Stimulated activated CD8-positive, alpha-beta memory T cell treated with anti-CD3 and anti-CD28 coated beads, Interleukin-4, amount 100 ng/mL, for 48 hours (primary cell): ENCODE results near the gene SASH1.

Source experiments
- DNase-seq: peaks from one replicate; pipeline ENCODE4 v3.0.0-alpha.2; 2020

The SASH1 gene

DNA sequence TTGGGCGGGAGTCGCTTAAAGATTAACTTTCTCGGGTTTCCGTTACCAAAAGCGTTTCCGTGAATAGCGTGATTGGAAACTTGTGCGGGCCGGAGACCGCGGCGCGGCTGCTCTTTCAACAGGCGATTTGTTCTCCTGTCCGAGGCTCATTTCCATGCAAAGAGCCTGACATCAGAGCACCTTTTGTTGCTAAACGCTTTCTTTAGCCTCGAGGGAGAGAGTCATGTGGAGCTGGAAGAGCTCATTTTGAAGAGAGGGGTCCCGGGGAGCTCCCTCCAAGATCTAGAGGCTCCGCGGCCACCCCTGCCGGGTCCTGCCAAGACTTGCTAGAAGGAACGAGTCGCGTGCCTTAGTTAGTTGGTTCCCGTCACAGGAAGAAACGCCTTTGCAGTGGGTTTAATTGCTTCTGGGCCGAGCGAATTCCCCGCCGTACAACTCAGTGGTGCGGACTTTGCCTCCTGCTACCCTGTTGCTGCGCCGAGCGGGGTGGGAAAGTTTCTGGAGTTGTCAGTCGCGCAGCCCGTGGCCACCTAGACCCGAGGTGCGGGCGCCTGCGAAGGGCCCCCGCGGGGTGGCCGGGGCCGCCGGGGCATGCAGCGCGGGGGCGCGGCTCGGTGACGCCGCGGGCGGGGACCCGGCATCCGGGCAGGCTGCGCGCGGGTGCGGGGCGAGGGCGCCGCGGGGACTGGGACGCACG, at the start of gene SASH1:
SASH1 (plus strand) TSS at position 489 of the 697 bp plus-strand sequence. CDS start 230 bp downstream, outside the sequence.
- DNase-seq: peak; percentile 32

- DNase-seq: no peak
Measured at GRCh38 chr6:148293181-148293995, 49.2 kb upstream of the SASH1 start.

DNA sequence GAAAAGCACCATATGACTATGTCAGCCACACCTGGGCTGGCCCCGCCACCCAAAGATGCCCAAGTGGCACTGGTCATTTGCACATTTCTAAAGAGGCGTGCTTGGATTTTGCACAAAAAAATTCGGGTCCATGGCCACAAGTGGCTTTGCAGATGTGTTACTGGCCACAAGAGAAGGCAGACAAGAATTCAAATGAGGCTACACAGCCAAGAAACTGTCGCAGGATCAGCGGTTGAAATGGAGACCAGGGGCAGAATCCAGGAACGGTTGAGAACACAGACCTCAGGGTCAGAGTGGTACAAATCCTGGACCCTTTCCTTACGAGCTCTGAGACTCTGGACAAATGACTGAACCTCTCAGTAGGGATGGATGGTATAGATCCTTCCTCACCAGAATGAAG, 48.6 kb upstream of the SASH1 start:
- DNase-seq: no peak

DNA sequence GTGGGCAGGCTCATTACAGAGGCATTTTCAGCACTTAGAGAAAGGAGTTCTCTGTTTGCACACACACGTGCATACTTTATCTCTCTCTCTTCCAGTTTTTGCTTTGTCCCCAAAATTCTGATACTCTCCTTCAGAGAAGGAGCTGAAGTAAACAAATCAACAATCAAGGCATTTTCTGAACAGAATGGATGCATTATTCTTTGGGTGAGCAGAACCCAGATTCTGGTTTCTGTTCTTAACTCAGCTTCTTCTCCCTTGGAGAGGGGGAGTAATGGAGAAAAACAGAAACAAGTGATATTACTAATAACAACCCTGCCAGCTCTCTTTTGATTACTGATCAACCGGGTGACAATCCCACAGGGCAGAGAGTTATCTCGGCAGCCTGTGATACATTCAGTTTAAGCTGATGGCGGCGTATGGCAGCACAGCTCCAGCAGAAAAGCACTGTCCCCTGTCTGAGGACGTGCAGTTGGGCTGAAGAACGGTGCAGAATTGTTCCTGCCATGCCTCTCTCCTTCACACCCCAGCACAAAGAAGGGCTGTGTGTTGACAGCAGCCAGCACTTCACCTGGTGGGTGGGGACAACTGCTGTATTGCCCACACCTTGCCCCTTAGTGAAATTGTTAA, 47.3 kb upstream of the SASH1 start:
- DNase-seq: no peak

DNA sequence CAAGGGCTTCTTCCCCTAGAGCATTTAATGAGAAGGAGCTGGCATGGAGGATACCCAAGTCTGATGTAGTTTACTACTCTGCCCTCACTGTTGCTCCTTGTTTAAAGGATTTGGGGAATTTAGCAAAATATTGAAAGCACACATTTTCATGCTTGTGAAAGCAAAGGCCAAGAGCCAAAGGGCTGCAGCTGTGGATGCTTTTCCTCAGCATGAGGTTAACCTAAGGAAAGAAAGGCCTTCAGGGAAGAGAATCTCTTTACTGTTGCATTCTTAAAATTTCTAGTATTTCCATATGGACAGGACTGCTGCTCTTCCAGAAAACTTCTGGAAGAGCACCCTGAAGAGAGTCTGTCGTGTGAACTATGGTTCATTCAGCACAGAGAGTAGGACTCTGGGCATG, 45.9 kb upstream of the SASH1 start:
- no peak for DNase-seq

GRCh38 chr6:148298683-148299082, 44.0 kb upstream of the SASH1 start:
- no peak for DNase-seq

DNA sequence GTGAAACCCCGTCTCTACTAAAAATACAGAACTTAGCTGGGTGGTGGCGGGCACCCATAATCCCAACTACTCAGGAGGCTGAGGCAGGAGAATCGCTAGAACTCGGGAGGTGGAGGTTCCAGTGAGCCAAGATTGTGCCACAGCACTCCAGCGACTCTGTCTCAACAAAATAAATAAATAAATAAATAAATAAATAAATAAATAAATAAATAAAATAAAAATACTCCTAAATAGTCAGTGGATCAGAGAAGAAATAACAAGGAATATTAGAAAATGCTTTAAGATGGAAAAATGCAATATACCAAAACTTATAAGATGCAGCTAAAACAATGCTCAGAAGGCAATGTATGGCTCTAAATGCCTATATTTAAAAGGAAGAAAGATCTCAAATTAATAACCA, 39.0 kb upstream of the SASH1 start:
- no peak for DNase-seq

- DNase-seq: no peak
Measured at GRCh38 chr6:148304976-148305375, 37.7 kb upstream of the SASH1 start.

- DNase-seq: no peak
Measured at GRCh38 chr6:148306286-148306685, 36.4 kb upstream of the SASH1 start.

DNA sequence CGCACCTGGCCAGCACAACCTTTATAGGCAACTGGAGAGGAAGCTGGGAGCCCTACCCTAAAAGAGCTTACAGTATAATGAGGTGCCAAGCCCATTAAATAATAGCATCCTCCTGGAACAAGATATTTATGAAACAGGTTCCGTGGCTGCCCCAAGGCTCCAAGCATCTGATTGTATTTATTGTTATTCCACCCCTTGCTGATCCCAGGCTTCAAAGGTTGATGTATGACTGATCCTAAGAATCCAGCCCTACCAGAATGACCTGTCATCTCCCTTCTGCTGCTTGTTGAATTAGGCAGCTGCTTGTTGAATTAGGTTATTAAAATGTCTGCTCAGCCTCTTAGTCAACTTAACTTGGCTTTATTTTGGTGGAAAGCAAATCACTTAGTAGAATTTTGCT, 35.2 kb upstream of the SASH1 start:
- no peak for DNase-seq

DNA sequence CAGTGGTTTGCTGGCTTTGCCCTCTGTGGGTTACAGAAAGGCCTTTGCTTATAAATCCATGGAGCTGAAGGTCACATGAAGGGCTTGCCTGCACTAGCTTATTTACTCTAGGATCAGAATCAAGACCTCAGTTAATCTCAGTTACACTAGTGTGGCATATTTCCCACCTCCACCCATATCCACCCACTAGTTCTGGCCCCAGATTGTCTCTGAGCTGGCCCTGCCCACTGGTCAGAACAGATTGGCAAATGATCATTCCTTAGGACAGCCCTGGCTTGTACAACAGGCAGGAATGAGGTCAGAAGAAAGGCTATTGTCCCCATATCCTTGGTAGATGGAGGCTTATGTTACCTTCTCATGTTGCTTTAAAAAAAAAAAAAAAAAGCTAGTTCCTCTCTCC, 33.3 kb upstream of the SASH1 start:
- no peak for DNase-seq

DNA sequence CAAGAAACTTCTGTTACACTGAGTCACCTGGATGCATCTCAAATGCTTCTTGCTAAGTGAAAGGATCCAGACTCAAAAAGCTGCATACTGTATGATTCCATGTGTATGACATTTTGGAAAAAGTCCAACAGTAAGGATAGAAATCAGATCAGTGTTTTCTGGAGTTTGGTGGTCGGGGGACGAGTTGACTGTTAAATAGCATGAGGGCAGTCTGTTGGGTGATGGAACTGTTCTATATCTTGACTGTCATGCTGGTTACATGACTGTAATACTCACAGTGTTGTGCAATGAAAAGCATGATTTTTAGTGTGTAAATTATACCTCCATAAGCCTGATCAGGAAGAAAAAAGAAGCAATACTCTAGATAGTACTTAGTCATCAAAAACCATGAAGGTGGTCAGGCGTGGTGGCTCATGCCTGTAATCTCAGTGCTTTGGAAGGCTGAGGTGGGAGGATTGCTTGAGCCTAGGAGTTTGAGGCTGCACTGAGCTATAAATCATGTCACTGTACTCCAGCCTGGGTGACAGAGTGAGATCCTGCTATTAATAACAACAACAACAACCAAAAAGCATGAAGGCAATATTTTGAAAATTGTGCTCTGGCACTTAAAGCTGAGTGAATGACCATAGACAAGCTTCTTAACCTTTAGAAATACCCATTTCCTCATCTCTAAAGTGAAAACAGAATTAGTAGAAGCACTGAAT, 30.5 kb upstream of the SASH1 start:
- no peak for DNase-seq

DNA sequence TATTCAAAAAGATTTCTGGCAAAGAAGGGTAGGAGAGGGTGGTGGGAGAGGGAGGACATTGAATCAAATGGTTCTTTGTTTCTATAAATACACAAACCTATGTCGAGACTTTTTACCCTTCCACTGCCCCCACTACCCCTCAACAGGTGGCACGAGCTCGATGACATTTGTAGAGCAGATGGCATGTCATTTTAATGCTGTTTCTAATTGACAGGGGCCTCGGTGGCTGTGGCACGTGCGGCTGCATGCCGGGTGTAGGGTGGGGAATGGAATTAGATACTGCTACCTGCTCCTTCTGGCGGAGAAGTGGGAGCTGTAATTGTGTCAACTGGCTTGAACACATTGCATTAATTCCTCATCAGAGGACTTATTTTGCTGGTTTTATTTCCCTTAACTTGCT, 29.1 kb upstream of the SASH1 start:
- no peak for DNase-seq

GRCh38 chr6:148316308-148316707, 26.3 kb upstream of the SASH1 start:
- DNase-seq: no peak

GRCh38 chr6:148317051-148317450, 25.6 kb upstream of the SASH1 start:
- no peak for DNase-seq

DNA sequence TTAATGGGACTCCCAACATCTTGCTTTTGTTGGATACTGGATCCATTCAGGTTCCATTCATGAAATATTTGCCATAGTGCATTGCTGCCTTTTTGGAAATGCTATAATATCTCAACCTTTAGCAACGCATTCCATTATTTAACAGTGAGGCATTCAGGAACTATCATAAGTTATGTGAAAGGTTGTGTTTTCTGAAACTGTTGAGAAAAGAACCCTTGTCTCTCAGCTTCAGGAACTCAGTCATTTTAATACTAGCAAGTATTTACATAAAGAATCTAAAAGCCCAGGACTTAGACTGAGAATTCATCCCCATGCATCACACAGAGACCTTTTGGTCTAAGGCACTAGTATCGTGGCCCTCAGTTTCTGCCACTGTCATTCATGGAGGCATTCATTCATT, 24.9 kb upstream of the SASH1 start:
- DNase-seq: no peak

- no peak for DNase-seq
Measured at GRCh38 chr6:148322704-148323103, 19.9 kb upstream of the SASH1 start.

DNA sequence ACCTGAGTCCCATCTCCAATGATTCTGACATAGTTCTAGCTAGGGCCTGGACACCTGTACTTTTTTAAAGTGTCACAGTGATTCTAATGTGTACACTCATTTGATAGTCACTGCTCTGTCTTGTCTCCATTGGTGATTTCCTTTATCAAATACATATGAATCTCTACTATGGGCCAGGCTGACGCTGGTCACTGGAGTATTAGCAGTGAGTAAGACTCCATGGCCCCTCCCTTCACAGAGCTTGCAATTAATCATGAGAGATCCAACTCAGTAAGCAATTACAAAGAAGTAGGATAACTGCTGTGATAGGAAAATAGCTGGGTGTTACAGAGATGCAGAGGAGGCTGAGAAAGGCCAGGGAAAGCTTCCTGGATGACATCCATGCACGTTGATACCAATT, 19.3 kb upstream of the SASH1 start:
- DNase-seq: no peak

GRCh38 chr6:148324297-148324985, 18.2 kb upstream of the SASH1 start:
- DNase-seq: no peak

DNA sequence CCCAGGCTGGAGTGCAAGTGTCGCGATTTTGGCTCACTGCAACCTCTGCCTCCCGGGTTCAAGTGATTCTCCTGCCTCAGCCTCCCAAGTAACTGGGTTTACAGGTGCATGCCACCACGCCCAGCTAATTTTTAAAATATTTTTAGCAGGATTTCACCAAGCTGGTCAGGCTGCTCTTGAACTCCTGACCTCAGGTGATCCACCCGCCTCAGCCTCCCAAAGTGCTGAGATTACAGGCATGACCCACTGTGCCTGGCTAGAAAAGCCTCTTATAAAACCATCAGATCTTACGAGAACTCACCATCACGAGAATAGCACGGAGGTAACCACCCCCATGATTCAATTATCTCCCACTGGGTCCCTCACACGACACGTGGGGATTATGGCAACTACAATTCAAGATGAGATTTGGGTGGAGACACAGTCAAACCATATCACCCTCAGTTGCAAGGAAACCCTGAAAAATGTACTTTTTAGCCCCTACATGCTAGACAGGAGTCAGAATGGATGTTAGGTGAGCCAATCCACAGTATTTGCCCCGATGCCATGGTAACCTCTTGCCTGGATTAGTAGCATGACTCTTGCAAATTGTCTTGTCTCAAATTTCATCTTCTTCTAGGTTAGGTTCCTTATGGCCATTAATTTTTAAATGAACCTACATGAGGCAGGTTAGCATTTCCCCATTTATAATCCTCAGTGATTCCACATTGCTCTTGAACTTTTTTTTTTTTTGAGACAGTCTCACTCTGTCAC, 17.1 kb upstream of the SASH1 start:
- DNase-seq: no peak

DNA sequence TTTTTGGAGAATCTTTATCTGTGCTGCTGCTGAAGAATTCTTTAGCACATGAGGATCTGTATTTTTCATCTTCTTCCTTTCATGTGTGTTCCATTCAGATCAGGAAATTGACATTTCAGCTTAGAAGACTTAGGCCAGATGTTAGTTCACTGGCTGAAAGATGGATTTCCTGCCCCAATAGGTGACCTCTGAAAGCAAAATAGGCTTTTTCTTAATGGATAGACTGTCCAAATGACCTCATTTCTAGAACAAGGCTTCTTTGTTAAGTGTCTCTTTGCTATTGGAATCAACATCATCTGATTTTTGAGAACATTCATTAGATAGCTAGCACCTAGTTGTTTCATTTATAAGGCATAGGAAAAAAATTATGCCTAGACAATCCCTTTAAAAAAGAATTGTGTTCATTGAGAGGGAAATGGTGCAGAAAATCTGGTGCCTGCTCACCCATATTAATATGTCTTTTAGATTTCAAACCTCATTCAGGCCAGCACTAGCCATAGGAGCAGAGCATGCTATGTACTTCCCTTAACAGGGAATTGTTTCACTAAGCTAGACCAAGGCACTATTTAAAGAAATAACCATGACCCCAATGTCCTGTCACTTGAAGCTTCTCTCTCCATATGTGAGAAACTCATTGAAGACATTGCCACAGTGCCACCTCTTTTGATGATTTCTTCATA, 13.6 kb upstream of the SASH1 start:
- no peak for DNase-seq
